IPS-18c (cell line): Measurements from ENCODE around the gene GSTO2.

Experiments
- H3K4me3 ChIP-seq: 2 replicates; pipeline ENCODE4 v1.7.0; 2013; ENCODE audit warnings: low read depth, mild to moderate bottlenecking, low read length, moderate library complexity; ENCODE audit not compliant: insufficient read depth
- H3K9me3 ChIP-seq: one replicate; pipeline ENCODE4 v1.6.1; 2013; ENCODE audit warnings: mild to moderate bottlenecking, low read length, moderate library complexity; ENCODE audit not compliant: control insufficient read depth, insufficient read depth

The GSTO2 gene

GRCh38 chr10:104315486-104315921, 46.5 kb downstream of the GSTO2 start:
- Histone ChIP-seq H3K4me3 (no peak overlapping the region), H3K9me3 (no peaks in the 10 kb centered on the region)

GRCh38 chr10:104316321-104317099, 47.5 kb downstream of the GSTO2 start:
- Histone ChIP-seq H3K4me3 (no peak overlapping the region), H3K9me3 (no peaks in the 10 kb centered on the region)

DNA sequence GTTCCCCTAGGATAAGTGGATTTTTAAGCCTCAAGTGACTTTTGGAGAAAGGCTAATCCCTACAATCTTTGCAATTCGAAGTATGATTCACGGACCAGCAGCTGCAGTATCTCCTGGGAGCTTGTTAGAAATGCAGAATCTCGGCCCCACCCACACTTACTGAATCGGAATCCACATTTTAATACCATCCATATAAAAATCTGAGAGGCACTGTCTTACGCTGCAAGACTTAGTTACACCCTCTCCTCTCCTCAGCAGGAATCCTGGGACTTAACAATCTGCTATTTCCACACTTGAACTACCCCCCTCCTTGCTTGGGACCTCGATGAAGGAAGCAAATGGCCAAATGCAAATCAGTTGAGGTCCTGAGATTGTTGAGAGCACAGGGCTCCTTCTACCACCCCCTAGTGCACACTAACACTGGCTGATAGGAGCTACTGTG, 48.3 kb downstream of the GSTO2 start:
- Histone ChIP-seq H3K9me3 (no peaks in the 10 kb centered on the region), H3K4me3 (no peak overlapping the region)

DNA sequence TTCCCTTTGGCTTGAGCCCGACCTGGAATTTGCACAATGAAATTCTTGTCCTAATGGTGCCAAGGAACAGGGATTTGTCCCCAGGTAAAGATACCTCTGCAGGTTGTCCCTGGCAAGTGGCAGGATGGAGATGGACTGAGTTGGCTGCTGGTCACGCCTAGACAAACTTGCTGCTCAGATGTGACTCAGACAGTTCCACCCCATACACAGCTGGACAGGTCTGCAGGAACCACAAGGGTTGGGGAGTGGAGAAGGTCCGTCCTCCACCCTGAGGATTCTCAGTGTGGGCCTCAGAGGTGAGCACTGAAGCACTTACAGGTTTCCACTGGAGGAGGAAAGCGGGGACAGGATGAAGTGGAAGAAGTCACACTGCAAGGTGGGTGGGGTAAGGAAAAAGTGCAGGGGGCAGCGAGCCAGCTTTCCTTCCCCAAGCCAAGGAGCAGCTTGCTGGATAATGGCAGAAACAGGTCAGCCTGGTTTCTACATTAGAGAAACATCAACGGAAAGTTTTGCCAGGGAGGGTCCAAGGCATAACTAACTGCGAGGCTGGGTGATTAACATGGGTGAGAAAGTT, 48.8 kb downstream of the GSTO2 start:
- H3K9me3 ChIP-seq: no peaks in the 10 kb centered on the region

DNA sequence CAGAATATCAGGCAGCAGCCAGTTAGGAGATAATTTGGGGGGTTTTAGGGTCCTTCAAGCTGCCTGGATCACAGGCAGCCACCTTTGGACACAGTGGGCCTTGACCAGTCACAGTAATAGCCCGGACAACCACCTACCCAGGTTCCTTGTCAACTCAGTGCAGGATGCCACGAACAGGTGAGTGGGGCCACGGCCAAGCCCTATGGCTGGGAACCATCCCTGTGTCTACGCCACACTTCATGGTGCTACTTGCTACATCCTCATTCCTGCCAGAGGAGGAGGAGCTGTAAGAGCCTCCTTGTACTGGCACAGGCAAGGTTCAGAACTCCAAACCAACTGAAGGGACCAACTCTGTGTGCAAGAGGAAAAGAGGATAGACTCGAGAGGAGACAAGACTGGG, 49.3 kb downstream of the GSTO2 start:
- Histone ChIP-seq H3K9me3 (no peaks in the 10 kb centered on the region), H3K4me3 (no peak overlapping the region)

More for the DNA sequence above, 48.8 kb downstream of the GSTO2 start:
- H3K4me3 ChIP-seq: no peak overlapping the region

DNA sequence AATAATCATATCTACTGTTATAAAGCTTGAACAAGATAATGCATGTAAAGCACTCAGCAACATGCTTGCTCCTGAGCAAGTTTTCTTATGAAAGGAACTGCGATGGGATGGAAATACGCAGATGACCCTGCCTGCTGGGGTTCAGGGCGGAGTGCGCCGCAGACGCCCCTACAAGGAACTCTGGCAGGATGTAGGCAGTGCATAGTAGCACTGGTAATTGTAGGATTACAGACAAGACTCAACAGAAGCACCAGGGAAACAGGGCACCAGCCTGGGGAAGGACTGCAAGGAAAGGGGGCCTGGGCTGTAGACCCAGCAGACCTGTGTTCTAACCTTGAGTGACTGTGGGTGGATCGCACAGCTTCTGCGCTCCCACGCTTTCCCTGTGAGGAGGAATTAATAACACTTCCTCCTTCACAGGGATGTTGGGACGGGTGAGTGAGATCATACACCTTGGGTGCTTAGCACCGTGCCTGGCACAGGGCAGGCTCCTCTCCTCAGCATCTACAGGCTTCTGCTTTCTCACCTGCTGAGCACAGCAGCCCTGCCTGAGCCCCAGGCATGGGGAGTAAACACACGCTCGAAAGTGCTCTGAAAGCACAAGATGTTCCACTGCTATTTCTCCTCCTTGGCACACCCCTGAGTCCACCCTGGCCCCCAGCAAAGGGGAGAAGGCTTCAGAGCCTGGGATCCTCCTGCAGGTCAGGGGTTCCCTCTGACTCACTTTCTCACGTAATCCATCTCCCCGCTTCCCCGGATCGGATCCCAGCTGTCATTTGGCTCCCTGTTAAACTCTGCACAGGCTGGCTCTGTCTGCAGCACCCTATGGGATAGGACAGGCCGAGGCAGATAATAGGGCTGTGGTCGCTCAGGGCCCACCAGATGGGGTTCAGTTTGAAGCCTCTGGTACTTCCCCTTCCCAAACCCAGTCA, 50.1 kb downstream of the GSTO2 start:
- Histone ChIP-seq H3K4me3 (no peak overlapping the region), H3K9me3 (no peaks in the 10 kb centered on the region)

- Histone ChIP-seq H3K9me3 (no peaks in the 10 kb centered on the region), H3K4me3 (no peak overlapping the region)
Measured at GRCh38 chr10:104321226-104321625, 52.2 kb downstream of the GSTO2 start.

- Histone ChIP-seq H3K9me3 (no peaks in the 10 kb centered on the region), H3K4me3 (no peak overlapping the region)
Measured at GRCh38 chr10:104321725-104322415, 52.9 kb downstream of the GSTO2 start.

DNA sequence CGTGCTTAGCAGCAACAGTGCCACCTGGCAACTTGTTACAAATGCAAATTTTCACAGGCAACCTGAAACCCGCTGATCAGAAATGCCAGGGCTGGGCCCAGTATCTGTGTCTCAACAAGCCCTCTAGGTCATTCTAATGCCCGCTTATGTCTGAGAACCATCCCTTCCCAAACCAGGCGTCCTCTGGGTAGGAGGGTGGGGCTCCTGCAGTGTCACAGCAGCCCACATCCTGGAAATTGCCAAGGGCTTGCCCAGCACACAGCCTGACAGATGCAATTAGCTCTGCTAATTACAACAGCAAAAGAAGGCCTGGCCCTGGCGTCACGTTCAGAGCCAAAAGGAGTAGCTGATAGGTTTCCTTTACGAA, 53.4 kb downstream of the GSTO2 start:
- H3K9me3 ChIP-seq: no peaks in the 10 kb centered on the region
- H3K4me3 ChIP-seq: no peak overlapping the region

DNA sequence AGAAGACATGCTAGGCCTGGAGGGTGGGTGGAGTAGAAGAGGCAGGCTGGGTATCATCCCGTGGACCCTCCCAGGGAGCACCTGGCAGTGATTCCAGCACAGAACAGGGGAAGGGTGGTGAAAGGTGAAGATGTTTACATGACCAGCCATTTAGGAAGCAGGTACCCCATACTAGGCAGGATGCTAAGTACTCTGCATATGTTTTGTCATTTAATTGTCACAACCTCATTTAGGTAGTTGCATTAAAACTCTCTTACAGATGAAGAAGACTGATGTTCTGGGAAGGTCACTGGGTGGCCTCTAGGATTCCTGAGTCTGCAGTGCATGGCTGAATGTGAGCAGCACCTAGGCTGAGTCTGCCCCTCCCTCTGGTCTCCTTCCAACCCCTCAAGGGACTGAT, 54.1 kb downstream of the GSTO2 start:
- no peaks in the 10 kb centered on the region for H3K9me3 ChIP-seq
- no peak overlapping the region for H3K4me3 ChIP-seq

GRCh38 chr10:104323760-104324201, 54.8 kb downstream of the GSTO2 start:
- H3K4me3 ChIP-seq: no peak overlapping the region
- no peaks in the 10 kb centered on the region for H3K9me3 ChIP-seq

- H3K4me3 ChIP-seq: no peak overlapping the region
- no peaks in the 10 kb centered on the region for H3K9me3 ChIP-seq
Measured at GRCh38 chr10:104324221-104324686, 55.3 kb downstream of the GSTO2 start.

- H3K4me3 ChIP-seq: no peak overlapping the region
- H3K9me3 ChIP-seq: no peaks in the 10 kb centered on the region
Measured at GRCh38 chr10:104324931-104325330, 55.9 kb downstream of the GSTO2 start.

GRCh38 chr10:104325436-104326435, 56.8 kb downstream of the GSTO2 start:
- no peaks in the 10 kb centered on the region for H3K9me3 ChIP-seq

DNA sequence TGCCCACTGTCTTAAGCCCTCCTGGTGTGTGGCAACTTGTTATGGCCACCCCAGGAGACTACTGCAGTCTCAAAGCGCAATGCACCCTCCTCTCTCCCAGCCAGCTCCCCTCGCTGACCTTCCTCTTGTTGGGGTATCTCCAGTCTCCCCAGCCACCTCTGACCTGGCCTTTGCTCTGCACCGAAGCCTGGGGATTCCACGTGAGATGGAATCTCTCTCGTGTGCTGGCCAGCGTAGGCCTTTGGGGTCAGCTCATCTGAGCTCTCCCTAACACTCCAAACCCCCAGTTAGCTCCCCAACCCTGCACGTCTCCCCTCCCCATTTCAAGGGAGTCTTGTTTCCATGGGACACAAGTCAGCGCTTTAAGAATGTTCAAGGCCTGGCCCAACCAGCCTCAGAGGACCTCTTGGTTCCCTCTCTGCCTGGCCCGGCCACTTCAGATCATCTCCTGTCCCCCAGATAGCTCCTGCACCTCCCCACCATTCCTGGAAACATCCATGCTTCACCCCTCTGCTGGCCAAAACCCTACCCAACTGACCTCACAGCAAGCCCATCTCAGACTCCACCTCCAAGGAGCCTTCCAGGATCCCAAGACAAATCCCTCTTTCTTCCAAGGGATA, 58.1 kb downstream of the GSTO2 start:
- Histone ChIP-seq H3K4me3 (no peak overlapping the region), H3K9me3 (no peaks in the 10 kb centered on the region)

More at GRCh38 chr10:104325436-104326435, 56.8 kb downstream of the GSTO2 start:
- H3K4me3 ChIP-seq: no peak overlapping the region
